ENCODE measurements around the gene WFIKKN2.

DNA sequence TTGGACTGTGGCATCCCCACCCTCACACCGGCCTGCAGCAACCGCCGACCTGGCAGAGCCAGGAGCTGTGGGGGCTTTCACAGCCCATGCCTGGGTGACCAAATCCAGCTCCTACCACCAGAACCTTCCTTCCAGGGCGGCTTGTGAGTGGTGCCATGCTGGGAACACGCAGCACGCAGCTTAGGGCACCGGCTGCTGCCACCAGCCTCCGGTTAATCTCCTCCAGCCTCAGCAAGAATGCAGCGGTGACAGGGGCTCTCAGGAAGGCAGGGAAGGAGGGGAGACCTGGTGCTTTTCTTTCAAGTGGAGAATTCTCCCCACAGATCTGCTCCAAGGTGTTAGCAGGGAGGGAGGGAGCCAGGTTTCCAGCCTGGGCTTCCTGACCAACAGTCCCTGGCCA, 35.8 kb upstream of the WFIKKN2 start:
- TF ChIP-seq POLR2A (IDR thresholded peaks at IDR 0.05) (no peak), CTCF (IDR thresholded peaks at IDR 0.05) (no peak)

Data from uterus (tissue), 2 donors.